IPS DF 6.9 (cell line): Measurements from ENCODE around the gene STARD10.

Experiments
- DNase-seq: peaks from one replicate; pipeline ENCODE4 v3.0.0-alpha.2; 2013; ENCODE audit warnings: low read depth, low spot score
- H3K27ac ChIP-seq: one replicate; pipeline ENCODE4 v1.5.1; 2013; ENCODE audit warnings: low read length, control low read depth
- H3K27me3 ChIP-seq: 2 replicates; pipeline ENCODE4 v1.6.1; 2013; ENCODE audit warnings: mild to moderate bottlenecking, low read length; ENCODE audit not compliant: control insufficient read depth, insufficient read depth
- H3K36me3 ChIP-seq: 2 replicates; pipeline ENCODE4 v1.6.1; 2013; ENCODE audit warnings: low read length; ENCODE audit not compliant: control insufficient read depth, insufficient read depth
- H3K4me1 ChIP-seq: 2 replicates; pipeline ENCODE4 v1.6.1; 2013; ENCODE audit warnings: low read length; ENCODE audit not compliant: control insufficient read depth, insufficient read depth
- H3K4me3 ChIP-seq: 2 replicates; pipeline ENCODE4 v1.5.1; 2013; ENCODE audit warnings: mild to moderate bottlenecking, low read length
- H3K9me3 ChIP-seq: 2 replicates; pipeline ENCODE4 v1.6.1; 2013; ENCODE audit warnings: low read length, inconsistent platforms; ENCODE audit not compliant: control insufficient read depth, insufficient read depth
- WGBS: extraction: QIAGEN DNeasy Blood & Tissue Kit; methylation state at CpG from one replicate; pipeline ENCODE4 v1.1.7; 2013; ENCODE audit warnings: mixed read lengths, missing lambda C conversion rate; ENCODE audit not compliant: insufficient read length, insufficient coverage; 5-methylcytosine and 5-hydroxymethylcytosine counted together

Gene STARD10

GRCh38 chr11:72738199-72739141 is 55.4 kb downstream of the STARD10 start:
- DNase-seq, result no peak
- Histone ChIP-seq H3K36me3 (no peaks in the 10 kb centered on the region), H3K4me3 (no peak overlapping the region), H3K4me1 (peaks cover 13% of the 10 kb centered on the region), H3K9me3 (no peaks in the 10 kb centered on the region), H3K27me3 (no peaks in the 10 kb centered on the region), H3K27ac (no peak overlapping the region)
- no CpG with 5 or more reads among the region's 11 CpGs for WGBS

GRCh38 chr11:72737336-72737735 is 56.5 kb downstream of the STARD10 start:
- no peaks in the 10 kb centered on the region for H3K27me3 ChIP-seq
- H3K9me3 ChIP-seq, result no peaks in the 10 kb centered on the region
- DNase-seq, result no peak
- no peaks in the 10 kb centered on the region for H3K36me3 ChIP-seq
- H3K27ac ChIP-seq, result no peak overlapping the region
- H3K4me1 ChIP-seq, result peaks cover 13% of the 10 kb centered on the region
- no CpG with 5 or more reads among the region's 1 CpG for WGBS
- no peak overlapping the region for H3K4me3 ChIP-seq

GRCh38 chr11:72736452-72737069 is 57.3 kb downstream of the STARD10 start:
- H3K9me3 ChIP-seq, result no peaks in the 10 kb centered on the region
- H3K27ac ChIP-seq, result no peak overlapping the region
- no peak for DNase-seq
- H3K36me3 ChIP-seq, result no peaks in the 10 kb centered on the region
- H3K4me3 ChIP-seq, result no peak overlapping the region
- peaks cover 10% of the 10 kb centered on the region for H3K4me1 ChIP-seq
- no peaks in the 10 kb centered on the region for H3K27me3 ChIP-seq
- WGBS, result no CpG with 5 or more reads among the region's 5 CpGs

- H3K27me3 ChIP-seq, result no peaks in the 10 kb centered on the region
- no peak overlapping the region for H3K4me3 ChIP-seq
- no peaks in the 10 kb centered on the region for H3K9me3 ChIP-seq
- no peak overlapping the region for H3K27ac ChIP-seq
- no CpG with 5 or more reads among the region's 8 CpGs for whole genome bisulfite sequencing
- no peak for DNase-seq
- H3K4me1 ChIP-seq, result 0 out of 2 replicates have a peak, but pooled peaks cover 4% of the 10 kb centered on the region
- no peaks in the 10 kb centered on the region for H3K36me3 ChIP-seq
Measured at GRCh38 chr11:72735495-72736027, 58.3 kb downstream of the STARD10 start.

- DNase-seq, result no peak
- no peaks in the 10 kb centered on the region for H3K36me3 ChIP-seq
Measured at GRCh38 chr11:72732329-72732728, 61.5 kb downstream of the STARD10 start.

GRCh38 chr11:72730737-72731136 is 63.1 kb downstream of the STARD10 start:
- WGBS, result no CpG with 5 or more reads among the region's 2 CpGs
- DNase-seq, result no peak
- no peaks in the 10 kb centered on the region for H3K27me3 ChIP-seq
- no peak overlapping the region for H3K4me3 ChIP-seq
- no peaks in the 10 kb centered on the region for H3K9me3 ChIP-seq
- 0 out of 2 replicates have a peak, but pooled peaks cover 5% of the 10 kb centered on the region for H3K4me1 ChIP-seq
- peaks cover 5% of the 10 kb centered on the region; the same call in 1 of the 2 replicates for H3K36me3 ChIP-seq
- H3K27ac ChIP-seq, result no peak overlapping the region

More at GRCh38 chr11:72732329-72732728, 61.5 kb downstream of the STARD10 start:
- H3K4me3 ChIP-seq, result no peak overlapping the region
- no peaks in the 10 kb centered on the region for H3K27me3 ChIP-seq
- H3K9me3 ChIP-seq, result no peaks in the 10 kb centered on the region
- no peak overlapping the region for H3K27ac ChIP-seq
- 0 out of 2 replicates have a peak, but pooled peaks cover 5% of the 10 kb centered on the region for H3K4me1 ChIP-seq
- no CpG with 5 or more reads among the region's 10 CpGs for WGBS

- no peak for DNase-seq
- no CpG with 5 or more reads among the region's 5 CpGs for WGBS
- Histone ChIP-seq H3K4me3 (no peak overlapping the region), H3K27ac (no peak overlapping the region), H3K9me3 (no peaks in the 10 kb centered on the region), H3K4me1 (0 out of 2 replicates have a peak, but pooled peaks cover 1% of the 10 kb centered on the region), H3K27me3 (no peaks in the 10 kb centered on the region), H3K36me3 (peaks cover 5% of the 10 kb centered on the region; the same call in 1 of the 2 replicates)
Measured at GRCh38 chr11:72730243-72730642, 63.6 kb downstream of the STARD10 start.

GRCh38 chr11:72727521-72727920 is 66.3 kb downstream of the STARD10 start:
- no CpG with 5 or more reads among the region's 4 CpGs for WGBS
- H3K9me3 ChIP-seq, result no peaks in the 10 kb centered on the region

GRCh38 chr11:72726266-72727220 is 67.3 kb downstream of the STARD10 start:
- Histone ChIP-seq H3K4me1 (peaks cover 3% of the 10 kb centered on the region; the same call in 1 of the 2 replicates), H3K4me3 (no peak overlapping the region), H3K36me3 (peaks cover 5% of the 10 kb centered on the region), H3K27ac (no peak overlapping the region), H3K9me3 (no peaks in the 10 kb centered on the region), H3K27me3 (no peaks in the 10 kb centered on the region)
- no CpG with 5 or more reads among the region's 40 CpGs for WGBS
- no peak for DNase-seq

More at GRCh38 chr11:72727521-72727920, 66.3 kb downstream of the STARD10 start:
- no peak overlapping the region for H3K27ac ChIP-seq
- no peak for DNase-seq
- H3K4me1 ChIP-seq, result peaks cover 2% of the 10 kb centered on the region; the same call in 1 of the 2 replicates
- no peaks in the 10 kb centered on the region for H3K27me3 ChIP-seq
- H3K4me3 ChIP-seq, result no peak overlapping the region
- peaks cover 5% of the 10 kb centered on the region; the same call in 1 of the 2 replicates for H3K36me3 ChIP-seq
